PC-9 (cell line): Measurements from ENCODE around the gene CTBP2.

Experiments
- CTCF ChIP-seq: fragments of 200-600 bp; sonication (generic); conservative IDR thresholded peaks from 2 replicates; pipeline ENCODE4 v1.6.1; 2017; ENCODE audit warnings: mixed run types, antibody characterized with exemption, mild to moderate bottlenecking, moderate library complexity
- EZH2 ChIP-seq: fragments of 200-600 bp; sonication (generic); IDR thresholded peaks from 2 replicates; pipeline ENCODE4 v1.8.0; 2017; ENCODE audit warnings: antibody characterized with exemption, low read depth

GRCh38 chr10:125164421-125164820 is 4.1 kb upstream of the CTBP2 start:
- no peak for TF ChIP-seq CTCF
- no peak for TF ChIP-seq EZH2
